Lower leg skin (tissue), 4 donors: ENCODE results near the gene KIN. TPM values are rescaled to one million over a fixed set of nuclear protein-coding genes. Genes with fewer than 3 reads are reported as not detected.
A peak's percentile ranks its signal among the peaks of the same experiment; 100 is the strongest.

Experiments used
- DNase-seq, 2 donors: peaks; one replicate each; pipeline ENCODE4 v3.0.0-alpha.2; 2019; ENCODE audit warnings: low spot score in 2 of 2
- H3K4me3 ChIP-seq: fragments of 200-600 bp; sonication (generic); 2 replicates; pipeline ENCODE4 v1.5.1; 2017; ENCODE audit warnings: mild to moderate bottlenecking, low read depth; ENCODE audit not compliant: poor library complexity, severe bottlenecking
- CTCF ChIP-seq, 3 donors: fragments of 450-650 bp; IDR thresholded peaks; one replicate each; pipeline ENCODE4 v1.5.1; 2016; ENCODE audit warnings: antibody characterized with exemption in 3 of 3, mild to moderate bottlenecking in 3 of 3, moderate library complexity in 2 of 3
- POLR2A ChIP-seq, 2 donors: fragments of 450-650 bp; IDR thresholded peaks; one replicate each; pipeline ENCODE4 v1.6.1; 2016 to 2017; ENCODE audit warnings: antibody characterized with exemption in 2 of 2, mild to moderate bottlenecking in 1 of 2, moderate library complexity in 1 of 2
- WGBS, 2 donors: methylation state at CpG; one replicate each; pipeline ENCODE4 v1.1.5; 2018; 5-methylcytosine and 5-hydroxymethylcytosine counted together
- intact Hi-C: fragments of 100-400 bp; cut with DNase I; formaldehyde crosslinking; loops from one replicate; pipeline ENCODE4 v1.15.0; 2023; ENCODE audit warnings: low total_unique reads
- total RNA-seq, 4 donors: library from RNA; depleted of rRNA; stranded (reverse); fragments of >200 nt; gene quantifications; one replicate each; pipeline ENCODE4 v1.1.0, GENCODE V29; 2016

KIN gene
- total RNA-seq, 4 donors from 2014 or later: 7.0 to 10.3 (median 8.2) TPM

DNA sequence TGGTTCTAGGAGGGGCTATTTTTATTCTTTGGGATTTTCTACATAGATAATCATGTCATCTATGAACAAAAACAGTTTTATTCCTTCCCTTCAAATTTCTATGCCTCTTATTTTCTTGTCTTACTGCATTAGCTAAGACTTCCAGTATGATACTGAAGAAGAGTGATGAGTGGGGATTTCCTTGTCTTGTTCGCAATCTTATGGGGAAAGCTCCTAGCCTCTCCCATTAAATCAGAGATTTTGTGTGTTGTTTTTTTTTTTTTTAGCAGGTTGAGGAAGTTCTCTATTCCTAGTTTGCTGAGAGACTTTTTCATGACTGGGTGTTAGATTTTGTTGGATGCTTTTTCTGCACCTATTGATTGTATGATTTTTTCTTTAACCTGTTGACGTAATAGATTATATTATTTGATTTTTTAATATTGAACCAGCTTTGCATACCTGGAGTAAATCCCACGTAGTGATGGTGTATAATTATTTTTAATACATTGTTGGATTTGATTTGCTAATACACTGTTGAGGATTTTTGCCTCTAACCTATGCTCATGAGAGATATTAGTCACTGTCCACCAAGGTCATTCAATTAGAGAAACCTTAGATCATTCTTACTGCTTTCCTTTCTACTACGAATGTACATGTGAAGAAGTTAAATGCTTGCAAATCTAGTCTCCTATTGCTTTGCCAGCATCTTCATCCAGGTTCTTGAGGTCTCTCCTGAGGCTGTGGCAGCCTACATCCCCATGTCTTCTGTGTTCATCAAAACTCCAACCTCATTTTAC is 6.6 kb upstream of the KIN start:
- DNase-seq: no peak
- WGBS, 2 donors: 81 to 90% methylated on average over 4 of the region's 4 CpGs

DNA sequence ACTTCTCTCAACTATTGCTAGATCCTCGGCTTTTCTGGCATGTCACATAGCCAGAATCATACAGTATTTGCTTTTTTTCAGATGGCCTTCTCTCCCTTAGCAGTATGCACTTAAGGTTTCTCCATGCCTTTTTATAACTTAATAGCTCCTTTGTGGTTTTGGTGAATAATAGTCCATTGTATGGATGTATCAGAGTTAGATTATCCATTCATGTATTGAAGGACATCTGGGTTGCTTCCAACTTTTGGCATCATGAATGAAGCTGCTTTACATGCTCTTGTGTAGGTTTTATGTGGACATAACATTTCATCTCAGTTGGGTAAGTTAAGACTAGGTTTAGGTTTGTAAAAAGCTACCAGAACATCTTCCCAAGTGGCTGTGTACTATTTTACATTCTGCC is 4.7 kb upstream of the KIN start:
- DNase-seq: no peak
- intact Hi-C loops: no loop called here
- TF ChIP-seq CTCF (IDR thresholded peaks at IDR 0.05): no peak
- TF ChIP-seq POLR2A (IDR thresholded peaks at IDR 0.05): no peak
- no peak overlapping the region for H3K4me3 ChIP-seq
- 69 to 74% methylated on average over 1 of the region's 1 CpG for WGBS, 2 donors

More for the DNA sequence above, 6.6 kb upstream of the KIN start:
- TF ChIP-seq POLR2A (IDR thresholded peaks at IDR 0.05): no peak
- TF ChIP-seq CTCF (IDR thresholded peaks at IDR 0.05): no peak
- intact Hi-C loops: no loop called here
- H3K4me3 ChIP-seq: no peak overlapping the region

GRCh38 chr10:7789390-7789789 is 1.6 kb upstream of the KIN start:
- intact Hi-C loops: no loop called here
- WGBS, 2 donors: 35 to 36% methylated on average over 3 of the region's 3 CpGs
- TF ChIP-seq POLR2A (IDR thresholded peaks at IDR 0.05): no peak
- no peak for TF ChIP-seq CTCF (IDR thresholded peaks at IDR 0.05)
- peak overlapping the region; percentile 98 for H3K4me3 ChIP-seq
- DNase-seq: no peak

DNA sequence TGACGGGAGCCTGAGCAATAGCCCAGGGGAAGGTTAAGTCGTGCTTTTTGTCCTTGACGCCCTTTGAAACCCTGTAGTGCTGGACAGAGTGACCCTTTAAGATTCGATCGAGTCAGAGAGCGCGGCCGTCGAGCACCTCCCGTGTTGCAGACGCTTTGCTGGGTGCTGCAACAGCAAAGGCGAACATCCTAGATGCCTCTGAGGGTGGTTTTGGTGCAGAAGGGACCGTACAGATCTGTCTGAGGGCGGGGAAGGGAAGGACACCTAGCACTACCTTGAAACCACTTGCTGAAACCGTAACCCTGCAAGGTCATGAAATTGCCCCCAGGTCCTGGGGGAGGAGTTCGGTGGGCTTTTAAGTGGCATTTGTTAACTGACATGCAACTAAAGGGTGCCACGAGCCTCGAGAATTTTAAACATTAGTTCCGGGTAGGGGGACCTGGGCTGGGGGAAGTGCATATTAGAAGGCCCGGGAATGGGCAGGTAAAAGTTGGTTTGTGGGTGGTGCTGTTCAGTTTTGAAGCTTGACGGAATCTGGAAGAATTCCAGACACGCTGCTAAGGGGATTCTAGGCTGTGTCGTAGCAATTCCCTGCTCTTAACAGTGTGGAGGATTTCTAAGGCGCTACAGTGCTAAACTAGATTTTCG is 970 bp upstream of the KIN start:
- whole genome bisulfite sequencing, 2 donors: 1 to 2% methylated on average over 25 of the region's 25 CpGs
- intact Hi-C loops: no loop called here
- no peak for TF ChIP-seq CTCF (IDR thresholded peaks at IDR 0.05)
- TF ChIP-seq POLR2A (IDR thresholded peaks at IDR 0.05): no peak
- DNase-seq: no peak
- peak overlapping the region; percentile 98 for H3K4me3 ChIP-seq

- H3K4me3 ChIP-seq: peak overlapping the region; percentile 98
- DNase-seq: peak in 1 of 2 donors; percentile 89
- TF ChIP-seq CTCF (IDR thresholded peaks at IDR 0.05): no peak
- TF ChIP-seq POLR2A (IDR thresholded peaks at IDR 0.05): no peak
- intact Hi-C loops: no loop called here
- 2 to 4% methylated on average over 15 to 18 of the region's 26 CpGs for WGBS, 2 donors
Measured at GRCh38 chr10:7787150-7787856, 490 bp downstream of the KIN start.
